HepG2 (cell line): ENCODE results near the gene RUVBL1. TPM values are rescaled to one million over a fixed set of nuclear protein-coding genes. Genes with fewer than 3 reads are reported as not detected.

ENCODE experiments used
- ATRX ChIP-seq: sonication (generic); formaldehyde crosslinking; IDR thresholded peaks from 2 replicates; pipeline ENCODE4 v1.4.0; 2020; ENCODE audit warnings: missing genetic modification reagents, borderline replicate concordance
- DNMT1 ChIP-seq: sonication (generic); formaldehyde crosslinking; IDR thresholded peaks from 2 replicates; pipeline ENCODE4 v1.5.1; 2020; ENCODE audit warnings: mild to moderate bottlenecking, missing genetic modification reagents
- HMGXB4 ChIP-seq, 2 experiments: sonication (generic) in 1 of 2; formaldehyde crosslinking in 1 of 2; IDR thresholded peaks; 2 replicates each; pipeline versions ENCODE4 v1.4.0 to v1.6.1; 2018 to 2020; ENCODE audit warnings: missing genetic modification reagents in 2 of 2, borderline replicate concordance in 1 of 2, low read depth in 1 of 2, mild to moderate bottlenecking in 1 of 2, missing biosample characterization in 1 of 2
- SALL2 ChIP-seq: sonication (generic); formaldehyde crosslinking; IDR thresholded peaks from 2 replicates; pipeline ENCODE4 v1.8.1; 2023; ENCODE audit warnings: mild to moderate bottlenecking, missing genetic modification reagents, inconsistent platforms
- SOX13 ChIP-seq, 3 experiments: fragments of 450-650 bp in 1 of 3; sonication (generic) in 1 of 3; formaldehyde crosslinking in 1 of 3; IDR thresholded peaks in 2 of 3; conservative IDR thresholded peaks in 1 of 3; 2 replicates each; pipeline versions ENCODE4 v1.5.0 to v1.6.1; 2016 to 2020; ENCODE audit warnings: antibody characterized with exemption in 1 of 3, mild to moderate bottlenecking in 1 of 3, missing compliant biosample characterization in 1 of 3, missing genetic modification reagents in 1 of 3, moderate library complexity in 1 of 3
- TFAP4 ChIP-seq: sonication (generic); IDR thresholded peaks from 2 replicates; pipeline ENCODE4 v1.6.1; 2016; ENCODE audit warnings: low read depth, borderline replicate concordance
- ZNF205 ChIP-seq: IDR thresholded peaks from 2 replicates; pipeline ENCODE4 v1.6.1; 2018; ENCODE audit warnings: missing biosample characterization, missing genetic modification reagents
- polyA plus RNA-seq, 8 experiments: library from polyadenylated mRNA; depleted of rRNA in 3 of 8; stranded (reverse) in 7 of 8; unstranded in 1 of 8; fragments of >200 nt; fragmentation: Illumina TruSeq in 4 of 8; extraction: Trizol in 4 of 8; gene quantifications; 2 replicates each; pipeline versions ENCODE4 v1.2.1 to v1.2.3, GENCODE V29; 2011 to 2016; ENCODE audit warnings: low read depth in 4 of 8, missing spikeins in 1 of 8, mixed read lengths in 1 of 8; ENCODE audit not compliant: insufficient read depth in 1 of 8
- total RNA-seq, 5 experiments: library from RNA; depleted of rRNA; stranded (reverse); fragments of >200 nt; fragmentation: Illumina TruSeq; extraction: Trizol; gene quantifications; 2 replicates each; pipeline ENCODE4 v1.2.3, GENCODE V29; 2016; ENCODE audit warnings: low read depth in 1 of 5
- TF ChIP-seq, protein P1 (sequence below): sonication (generic); formaldehyde crosslinking; IDR thresholded peaks from 2 replicates; pipeline ENCODE4 v1.4.0; 2020; ENCODE audit warnings: missing genetic modification reagents, borderline replicate concordance
- TF ChIP-seq, protein P2 (sequence below): sonication (generic); formaldehyde crosslinking; IDR thresholded peaks from 2 replicates; pipeline ENCODE4 v1.4.0; 2020; ENCODE audit warnings: missing genetic modification reagents

The RUVBL1 gene
- total and polyA plus RNA-seq, 2 of the 13 experiments (the other 11 are each of a cell fraction or from before 2014, with no cell fraction given) = 32.7 to 86.3 TPM

GRCh38 chr3:128052595-128053351 lies 70.8 kb downstream of the RUVBL1 start (continued):
- TF ChIP-seq HMGXB4 (CRISPR knock-in tag; IDR thresholded peaks at IDR 0.05; ENCODE audit: borderline replicate concordance in 1 of 2, low read depth in 1 of 2) (no peak; a peak in 1 of 4 replicates), DNMT1 (CRISPR knock-in tag) (no peak), TFAP4 (peak; percentile 39; the same call in 1 of the 2 replicates), SALL2 (CRISPR knock-in tag) (no peak), ZNF205 (CRISPR knock-in tag) (no peak), ATRX (CRISPR knock-in tag) (no peak), SOX13 (IDR thresholded peaks at IDR 0.05) (no peak), SOX13 (CRISPR knock-in tag; conservative IDR thresholded peaks at IDR 0.05 in 1 of 2, IDR thresholded peaks at IDR 0.05 in 1 of 2) (peak in 1 of 2 experiments; percentile 23; a peak in 1 of 4 replicates)
- TF ChIP-seq, protein P1, sequence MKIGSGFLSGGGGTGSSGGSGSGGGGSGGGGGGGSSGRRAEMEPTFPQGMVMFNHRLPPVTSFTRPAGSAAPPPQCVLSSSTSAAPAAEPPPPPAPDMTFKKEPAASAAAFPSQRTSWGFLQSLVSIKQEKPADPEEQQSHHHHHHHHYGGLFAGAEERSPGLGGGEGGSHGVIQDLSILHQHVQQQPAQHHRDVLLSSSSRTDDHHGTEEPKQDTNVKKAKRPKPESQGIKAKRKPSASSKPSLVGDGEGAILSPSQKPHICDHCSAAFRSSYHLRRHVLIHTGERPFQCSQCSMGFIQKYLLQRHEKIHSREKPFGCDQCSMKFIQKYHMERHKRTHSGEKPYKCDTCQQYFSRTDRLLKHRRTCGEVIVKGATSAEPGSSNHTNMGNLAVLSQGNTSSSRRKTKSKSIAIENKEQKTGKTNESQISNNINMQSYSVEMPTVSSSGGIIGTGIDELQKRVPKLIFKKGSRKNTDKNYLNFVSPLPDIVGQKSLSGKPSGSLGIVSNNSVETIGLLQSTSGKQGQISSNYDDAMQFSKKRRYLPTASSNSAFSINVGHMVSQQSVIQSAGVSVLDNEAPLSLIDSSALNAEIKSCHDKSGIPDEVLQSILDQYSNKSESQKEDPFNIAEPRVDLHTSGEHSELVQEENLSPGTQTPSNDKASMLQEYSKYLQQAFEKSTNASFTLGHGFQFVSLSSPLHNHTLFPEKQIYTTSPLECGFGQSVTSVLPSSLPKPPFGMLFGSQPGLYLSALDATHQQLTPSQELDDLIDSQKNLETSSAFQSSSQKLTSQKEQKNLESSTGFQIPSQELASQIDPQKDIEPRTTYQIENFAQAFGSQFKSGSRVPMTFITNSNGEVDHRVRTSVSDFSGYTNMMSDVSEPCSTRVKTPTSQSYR (CRISPR knock-in tag) = no peak
- TF ChIP-seq, protein P2, sequence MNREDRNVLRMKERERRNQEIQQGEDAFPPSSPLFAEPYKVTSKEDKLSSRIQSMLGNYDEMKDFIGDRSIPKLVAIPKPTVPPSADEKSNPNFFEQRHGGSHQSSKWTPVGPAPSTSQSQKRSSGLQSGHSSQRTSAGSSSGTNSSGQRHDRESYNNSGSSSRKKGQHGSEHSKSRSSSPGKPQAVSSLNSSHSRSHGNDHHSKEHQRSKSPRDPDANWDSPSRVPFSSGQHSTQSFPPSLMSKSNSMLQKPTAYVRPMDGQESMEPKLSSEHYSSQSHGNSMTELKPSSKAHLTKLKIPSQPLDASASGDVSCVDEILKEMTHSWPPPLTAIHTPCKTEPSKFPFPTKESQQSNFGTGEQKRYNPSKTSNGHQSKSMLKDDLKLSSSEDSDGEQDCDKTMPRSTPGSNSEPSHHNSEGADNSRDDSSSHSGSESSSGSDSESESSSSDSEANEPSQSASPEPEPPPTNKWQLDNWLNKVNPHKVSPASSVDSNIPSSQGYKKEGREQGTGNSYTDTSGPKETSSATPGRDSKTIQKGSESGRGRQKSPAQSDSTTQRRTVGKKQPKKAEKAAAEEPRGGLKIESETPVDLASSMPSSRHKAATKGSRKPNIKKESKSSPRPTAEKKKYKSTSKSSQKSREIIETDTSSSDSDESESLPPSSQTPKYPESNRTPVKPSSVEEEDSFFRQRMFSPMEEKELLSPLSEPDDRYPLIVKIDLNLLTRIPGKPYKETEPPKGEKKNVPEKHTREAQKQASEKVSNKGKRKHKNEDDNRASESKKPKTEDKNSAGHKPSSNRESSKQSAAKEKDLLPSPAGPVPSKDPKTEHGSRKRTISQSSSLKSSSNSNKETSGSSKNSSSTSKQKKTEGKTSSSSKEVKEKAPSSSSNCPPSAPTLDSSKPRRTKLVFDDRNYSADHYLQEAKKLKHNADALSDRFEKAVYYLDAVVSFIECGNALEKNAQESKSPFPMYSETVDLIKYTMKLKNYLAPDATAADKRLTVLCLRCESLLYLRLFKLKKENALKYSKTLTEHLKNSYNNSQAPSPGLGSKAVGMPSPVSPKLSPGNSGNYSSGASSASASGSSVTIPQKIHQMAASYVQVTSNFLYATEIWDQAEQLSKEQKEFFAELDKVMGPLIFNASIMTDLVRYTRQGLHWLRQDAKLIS (CRISPR knock-in tag) = peak; percentile 34; the same call in 1 of the 2 replicates
- TF ChIP-seq, all 625 proteins: peak for 32
